Immature natural killer cell (primary cell): ENCODE results near the gene ZNF48. TPM values are rescaled to one million over a fixed set of nuclear protein-coding genes. Genes with fewer than 3 reads are reported as not detected.
A peak's percentile ranks its signal among the peaks of the same experiment; 100 is the strongest.

Experiments
- DNase-seq, 3 donors: peaks; one replicate each; pipeline ENCODE4 v3.0.0; 2022; ENCODE audit warnings: mixed read lengths in 1 of 3
- H3K27ac Mint-ChIP-seq, 6 donors: one replicate each; pipeline ENCODE4 v1.8.0; 2020; ENCODE audit warnings: mixed read lengths in 6 of 6, mild to moderate bottlenecking in 5 of 6, inconsistent platforms in 4 of 6, moderate library complexity in 3 of 6
- H3K27me3 Mint-ChIP-seq, 3 donors: one replicate each; pipeline ENCODE4 v1.8.0; 2020 to 2021; ENCODE audit warnings: low read depth in 3 of 3, mild to moderate bottlenecking in 3 of 3, mixed read lengths in 3 of 3, moderate library complexity in 3 of 3, inconsistent platforms in 1 of 3
- H3K36me3 Mint-ChIP-seq, 3 donors: one replicate each; pipeline ENCODE4 v1.8.0; 2020; ENCODE audit warnings: mixed read lengths in 3 of 3, inconsistent platforms in 2 of 3, mild to moderate bottlenecking in 2 of 3
- H3K4me1 Mint-ChIP-seq, 2 donors: one replicate each; pipeline ENCODE4 v1.8.0; 2020; ENCODE audit warnings: inconsistent platforms in 2 of 2, mild to moderate bottlenecking in 2 of 2, mixed read lengths in 2 of 2, moderate library complexity in 1 of 2
- H3K4me3 Mint-ChIP-seq, 5 donors: one replicate each; pipeline ENCODE4 v1.8.0; 2020; ENCODE audit warnings: mild to moderate bottlenecking in 5 of 5, mixed read lengths in 5 of 5, inconsistent platforms in 3 of 5, moderate library complexity in 3 of 5
- H3K9me3 Mint-ChIP-seq, 6 donors: one replicate each; pipeline ENCODE4 v1.8.0; 2020; ENCODE audit warnings: mild to moderate bottlenecking in 6 of 6, mixed read lengths in 6 of 6, inconsistent platforms in 4 of 6, moderate library complexity in 3 of 6
- polyA plus RNA-seq, 3 donors: library from polyadenylated mRNA; unstranded; fragments of 300-500 nt; fragmentation: Illumina TruSeq; gene quantifications; one replicate each; pipeline ENCODE4 v1.2.3, GENCODE V29; 2021

Gene ZNF48
- polyA plus RNA-seq: 1 to 10 TPM; 4.2 to 9.3 (median 5.7) TPM

- Mint-ChIP-seq H3K36me3 (no peaks in the 10 kb centered on the region), H3K4me1 (peaks cover 45 to 49% of the 10 kb centered on the region in 2 donors), H3K9me3 (no peaks in the 10 kb centered on the region), H3K4me3 (peak within 1 kb of the TSS; percentile 77 to 90 (median 87)), H3K27ac (peak within 1 kb of the TSS; percentile 33 to 88 (median 54)), H3K27me3 (peaks cover 9 to 13% (median 10%) of the 10 kb centered on the region in 3 donors)
- DNase-seq: peak; percentile 70 to 79 (median 72)
These were observed at the start of gene ZNF48 for GRCh38 chr16:30395155-30395991. TSS of gene ZNF48 (plus strand) at chr16:30395420. CDS start at chr16:30395795, 375 bp downstream.

- Mint-ChIP-seq H3K9me3 (no peaks in the 10 kb centered on the region), H3K27me3 (peaks cover 4 to 14% (median 13%) of the 10 kb centered on the region in 3 donors), H3K27ac (peak overlapping the region in 2 of 6 donors; percentile 6 to 72), H3K36me3 (peaks cover 0 to 3% (median 0%) of the 10 kb centered on the region in 3 donors), H3K4me3 (no peak overlapping the region), H3K4me1 (peaks cover 26 to 30% of the 10 kb centered on the region in 2 donors)
- no peak for DNase-seq
These were observed 48.9 kb upstream of the ZNF48 start for GRCh38 chr16:30346286-30346685.

- Mint-ChIP-seq H3K4me3 (no peak overlapping the region), H3K9me3 (no peaks in the 10 kb centered on the region), H3K4me1 (peaks cover 44 to 46% of the 10 kb centered on the region in 2 donors), H3K27ac (peak overlapping the region in 3 of 6 donors; percentile 17 to 48 (median 20)), H3K27me3 (peaks cover 4 to 15% (median 14%) of the 10 kb centered on the region in 3 donors), H3K36me3 (peaks cover 0 to 13% (median 0%) of the 10 kb centered on the region in 3 donors)
- no peak for DNase-seq
These were observed 47.1 kb upstream of the ZNF48 start for GRCh38 chr16:30348113-30348512.

GRCh38 chr16:30348929-30349328 lies 46.3 kb upstream of the ZNF48 start:
- no peak for DNase-seq
- Mint-ChIP-seq H3K27me3 (peaks cover 4 to 15% (median 14%) of the 10 kb centered on the region in 3 donors), H3K9me3 (no peaks in the 10 kb centered on the region), H3K36me3 (peaks cover 0 to 20% (median 0%) of the 10 kb centered on the region in 3 donors), H3K4me3 (peak overlapping the region; percentile 67 to 91 (median 73)), H3K4me1 (peaks cover 48 to 53% of the 10 kb centered on the region in 2 donors), H3K27ac (peak overlapping the region; percentile 91 to 97 (median 92))

- peak overlapping the region; percentile 91 to 97 (median 92) for H3K27ac Mint-ChIP-seq
- peaks cover 55 to 61% of the 10 kb centered on the region in 2 donors for H3K4me1 Mint-ChIP-seq
- H3K9me3 Mint-ChIP-seq: no peaks in the 10 kb centered on the region
- DNase-seq: peak; percentile 62 to 65 (median 64)
- H3K36me3 Mint-ChIP-seq: peaks cover 0 to 27% (median 0%) of the 10 kb centered on the region in 3 donors
- peak overlapping the region; percentile 67 to 91 (median 73) for H3K4me3 Mint-ChIP-seq
- peaks cover 4 to 21% (median 16%) of the 10 kb centered on the region in 3 donors for H3K27me3 Mint-ChIP-seq
These were observed 45.5 kb upstream of the ZNF48 start for GRCh38 chr16:30349675-30350074.

GRCh38 chr16:30350134-30350871 lies 44.9 kb upstream of the ZNF48 start:
- H3K4me3 Mint-ChIP-seq: peak overlapping the region; percentile 67 to 91 (median 73)

GRCh38 chr16:30351001-30351441 lies 44.2 kb upstream of the ZNF48 start:
- peak overlapping the region; percentile 67 to 91 (median 73) for H3K4me3 Mint-ChIP-seq
- H3K27ac Mint-ChIP-seq: peak overlapping the region; percentile 91 to 97 (median 92)
- no peak for DNase-seq
- H3K36me3 Mint-ChIP-seq: peaks cover 0 to 27% (median 0%) of the 10 kb centered on the region in 3 donors
- H3K9me3 Mint-ChIP-seq: no peaks in the 10 kb centered on the region
- peaks cover 67 to 70% of the 10 kb centered on the region in 2 donors for H3K4me1 Mint-ChIP-seq
- H3K27me3 Mint-ChIP-seq: peaks cover 8 to 29% (median 22%) of the 10 kb centered on the region in 3 donors

More at GRCh38 chr16:30350134-30350871, 44.9 kb upstream of the ZNF48 start:
- no peaks in the 10 kb centered on the region for H3K9me3 Mint-ChIP-seq
- H3K4me1 Mint-ChIP-seq: peaks cover 60 to 64% of the 10 kb centered on the region in 2 donors
- H3K27ac Mint-ChIP-seq: peak overlapping the region; percentile 91 to 97 (median 92)
- peaks cover 0 to 27% (median 0%) of the 10 kb centered on the region in 3 donors for H3K36me3 Mint-ChIP-seq
- peak; percentile 80 to 86 (median 84) for DNase-seq
- peaks cover 8 to 25% (median 21%) of the 10 kb centered on the region in 3 donors for H3K27me3 Mint-ChIP-seq

GRCh38 chr16:30351586-30352419 lies 43.4 kb upstream of the ZNF48 start:
- Mint-ChIP-seq H3K36me3 (peaks cover 0 to 27% (median 0%) of the 10 kb centered on the region in 3 donors), H3K27ac (peak overlapping the region; percentile 91 to 97 (median 92)), H3K4me1 (peaks cover 72% of the 10 kb centered on the region in 2 donors), H3K27me3 (peaks cover 8 to 29% (median 21%) of the 10 kb centered on the region in 3 donors), H3K4me3 (peak overlapping the region in 4 of 5 donors; percentile 40 to 91 (median 62)), H3K9me3 (no peaks in the 10 kb centered on the region)
- DNase-seq: no peak

- peaks cover 8 to 29% (median 22%) of the 10 kb centered on the region in 3 donors for H3K27me3 Mint-ChIP-seq
- H3K27ac Mint-ChIP-seq: peak overlapping the region; percentile 14 to 76 (median 47)
- H3K9me3 Mint-ChIP-seq: no peaks in the 10 kb centered on the region
- peaks cover 0 to 27% (median 4%) of the 10 kb centered on the region in 3 donors for H3K36me3 Mint-ChIP-seq
- no peak for DNase-seq
- peak overlapping the region; percentile 17 to 47 (median 43) for H3K4me3 Mint-ChIP-seq
- peaks cover 72 to 75% of the 10 kb centered on the region in 2 donors for H3K4me1 Mint-ChIP-seq
These were observed 42.5 kb upstream of the ZNF48 start for GRCh38 chr16:30352488-30353401.

GRCh38 chr16:30353438-30354129 lies 41.6 kb upstream of the ZNF48 start:
- H3K36me3 Mint-ChIP-seq: peaks cover 0 to 27% (median 4%) of the 10 kb centered on the region in 3 donors
- H3K4me1 Mint-ChIP-seq: peaks cover 72% of the 10 kb centered on the region in 2 donors
- peak overlapping the region; percentile 95 to 99 (median 97) for H3K4me3 Mint-ChIP-seq
- H3K9me3 Mint-ChIP-seq: no peaks in the 10 kb centered on the region
- peak overlapping the region in 4 of 6 donors; percentile 89 to 99 (median 98) for H3K27ac Mint-ChIP-seq
- DNase-seq: no peak
- peaks cover 8 to 29% (median 22%) of the 10 kb centered on the region in 3 donors for H3K27me3 Mint-ChIP-seq

- peak overlapping the region; percentile 96 to 99 (median 99) for H3K27ac Mint-ChIP-seq
- peaks cover 0 to 27% (median 4%) of the 10 kb centered on the region in 3 donors for H3K36me3 Mint-ChIP-seq
- peaks cover 8 to 26% (median 22%) of the 10 kb centered on the region in 3 donors for H3K27me3 Mint-ChIP-seq
- H3K4me3 Mint-ChIP-seq: peak overlapping the region; percentile 95 to 99 (median 97)
- no peak for DNase-seq
- peaks cover 62 to 63% of the 10 kb centered on the region in 2 donors for H3K4me1 Mint-ChIP-seq
- no peaks in the 10 kb centered on the region for H3K9me3 Mint-ChIP-seq
These were observed 40.6 kb upstream of the ZNF48 start for GRCh38 chr16:30354423-30355143.
